Endometrial microvascular endothelial cells (primary cell): ENCODE data around the gene DBF4B. TPM values are rescaled to one million over a fixed set of nuclear protein-coding genes. Genes with fewer than 3 reads are reported as not detected.

Experiments used
- in situ Hi-C: cut with HindIII; loops from 2 replicates; pipeline ENCODE4 v1.10.0; 2017; ENCODE audit warnings: low sequenced_read_pairs, low pct_unique_long_range_greater_than_20kb; ENCODE audit errors: inconsistent ontology term
- total RNA-seq: library from RNA; depleted of rRNA; stranded (reverse); fragments of >200 nt; gene quantifications from one replicate; pipeline ENCODE4 v1.2.3, GENCODE V29; 2015; ENCODE audit errors: inconsistent ontology term

The DBF4B gene
- total RNA-seq, 1 donor from 2014 or later = 12.8 TPM

DNA sequence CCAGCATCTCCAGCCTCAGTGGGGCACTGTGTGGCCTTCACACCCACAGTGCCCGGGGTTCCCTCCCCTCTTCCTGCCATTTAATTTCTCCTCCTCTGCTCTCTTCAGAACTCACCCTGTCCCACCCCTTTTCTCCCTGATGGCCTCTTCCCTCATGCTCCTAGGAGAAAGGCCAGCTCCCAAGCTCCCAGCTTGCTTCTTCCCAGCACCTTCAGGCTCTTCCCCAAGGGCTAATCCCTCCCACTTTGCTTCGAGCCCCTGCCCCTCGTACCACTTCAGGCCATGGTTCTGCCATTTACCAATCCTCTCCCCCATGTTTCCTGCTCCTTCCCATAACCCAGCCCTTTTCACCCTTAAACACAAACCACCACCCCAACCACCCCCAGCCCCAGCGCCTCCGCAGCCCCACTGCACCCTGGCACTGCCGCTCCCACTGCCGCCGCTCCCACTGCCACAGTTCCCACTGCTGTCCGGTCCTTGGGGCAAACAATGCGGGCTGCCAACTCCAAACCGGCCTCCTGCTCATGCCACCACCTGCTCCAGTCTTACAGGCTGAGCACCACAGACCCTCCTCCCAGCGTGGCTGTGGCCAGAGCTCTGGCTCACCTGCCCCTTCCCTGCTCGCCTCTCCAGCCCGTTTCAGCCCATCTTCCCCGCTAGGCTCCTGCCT, 78.9 kb downstream of the DBF4B start:
- in situ Hi-C loops = no loop called here

DNA sequence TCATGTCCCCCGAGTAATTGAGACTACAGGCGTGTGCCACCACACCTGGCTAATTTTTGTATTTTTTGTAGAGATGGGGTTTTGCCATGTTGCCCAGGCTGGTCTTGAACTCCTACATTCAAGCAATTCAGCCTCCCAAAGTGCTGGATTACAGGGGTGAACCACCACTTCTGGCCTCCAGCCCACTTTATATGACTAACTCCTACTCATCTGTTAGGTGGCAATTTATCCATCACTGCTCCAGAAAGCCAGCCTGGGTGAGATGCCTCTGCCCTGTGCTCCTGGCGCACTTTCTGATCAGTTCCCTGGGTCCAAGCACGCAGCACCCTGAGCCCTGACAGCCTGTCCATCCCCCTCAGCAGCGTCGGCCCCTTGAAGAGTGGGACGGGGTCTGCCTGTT, 79.7 kb downstream of the DBF4B start:
- in situ Hi-C loops = no loop called here

DNA sequence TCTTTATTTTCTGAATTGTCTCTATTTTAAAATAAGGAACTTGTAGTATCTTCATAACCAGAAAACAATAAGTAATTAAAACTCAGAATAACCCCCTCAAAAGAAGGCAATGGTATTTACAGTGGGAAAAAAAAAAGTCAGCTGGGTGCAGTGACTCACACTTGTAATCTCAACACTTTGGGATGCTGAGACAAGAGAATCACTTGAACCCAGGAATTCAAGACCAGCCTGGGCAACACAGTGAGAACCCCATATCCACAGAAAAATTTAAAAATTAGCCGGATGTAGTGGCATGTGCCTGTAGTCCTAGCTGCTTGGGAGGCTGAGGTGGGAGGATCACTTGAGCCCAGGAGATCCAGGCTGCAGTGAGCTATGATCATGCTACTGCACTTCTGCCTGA, 83.8 kb downstream of the DBF4B start:
- in situ Hi-C loops = no loop called here

DNA sequence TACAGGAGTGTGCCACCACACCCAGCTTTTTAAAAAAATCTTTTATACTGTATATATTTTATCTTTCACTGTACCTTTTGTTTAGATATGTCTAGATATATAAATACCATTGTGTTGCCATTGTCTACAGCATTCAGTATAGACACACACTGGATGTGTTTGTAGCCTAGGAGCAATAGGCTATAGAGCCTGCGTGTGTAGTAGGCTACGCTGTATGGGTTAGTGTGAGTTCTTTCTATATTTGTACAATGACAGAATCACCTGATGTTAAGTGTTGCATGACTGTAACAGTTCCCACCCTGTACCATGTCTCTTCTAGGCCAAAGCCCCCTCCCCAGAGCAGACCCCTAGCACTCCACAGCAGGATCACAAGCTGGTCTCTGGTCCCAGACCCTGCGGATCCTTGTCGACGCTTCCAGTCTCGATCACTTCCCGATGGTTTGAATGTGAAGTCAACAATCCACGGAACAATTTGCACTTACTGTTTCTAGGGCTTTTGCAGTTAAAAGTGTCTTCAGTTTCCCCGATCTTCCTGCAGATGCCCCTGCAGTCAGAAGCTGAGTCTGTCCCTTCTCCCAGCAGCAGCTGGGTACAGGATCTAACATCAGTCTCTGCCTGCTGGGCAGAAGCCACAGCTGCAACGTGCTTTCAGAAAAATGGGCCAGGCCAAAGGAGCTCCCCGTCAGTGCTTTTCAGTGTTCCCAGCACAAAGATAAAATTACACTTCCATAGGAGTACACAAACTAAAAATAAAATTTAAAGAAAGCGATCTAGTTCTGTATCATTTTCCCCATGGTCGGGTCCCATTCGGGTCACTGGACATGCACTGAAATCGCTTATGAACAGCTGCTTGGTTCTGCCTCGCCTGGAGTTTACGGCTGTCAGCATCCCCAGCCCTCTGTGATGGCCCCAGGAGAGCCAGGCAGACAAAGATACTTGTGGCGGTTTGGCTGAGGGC, 85.7 kb downstream of the DBF4B start:
- in situ Hi-C loops = no loop called here

DNA sequence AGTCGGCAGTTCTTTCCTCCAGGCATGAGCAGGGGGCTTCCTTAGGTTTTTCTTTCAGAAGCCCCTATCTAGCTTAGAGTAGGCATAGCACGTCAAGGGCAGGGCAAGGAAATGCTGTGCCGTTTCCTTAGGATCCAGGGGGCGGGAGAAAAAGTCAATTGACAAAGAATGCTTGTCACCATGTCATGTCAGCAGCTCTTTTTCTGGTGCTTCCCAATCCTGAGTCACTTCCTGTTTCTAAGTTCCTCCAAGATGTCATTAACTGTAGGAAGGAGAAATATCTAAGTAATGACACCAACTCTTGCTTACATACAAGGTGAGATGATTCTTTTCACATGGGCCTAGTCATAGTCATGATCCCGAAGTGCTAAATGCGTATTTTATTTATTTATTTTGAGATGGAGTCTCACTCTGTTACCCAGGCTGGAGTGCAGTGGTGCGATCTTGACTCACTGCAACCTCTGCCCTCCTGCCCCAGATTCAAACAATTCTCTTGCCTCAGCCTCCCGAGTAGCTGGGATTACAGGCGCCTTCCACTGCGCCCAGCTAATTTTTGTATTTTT, 86.5 kb downstream of the DBF4B start:
- in situ Hi-C loops = no loop called here

DNA sequence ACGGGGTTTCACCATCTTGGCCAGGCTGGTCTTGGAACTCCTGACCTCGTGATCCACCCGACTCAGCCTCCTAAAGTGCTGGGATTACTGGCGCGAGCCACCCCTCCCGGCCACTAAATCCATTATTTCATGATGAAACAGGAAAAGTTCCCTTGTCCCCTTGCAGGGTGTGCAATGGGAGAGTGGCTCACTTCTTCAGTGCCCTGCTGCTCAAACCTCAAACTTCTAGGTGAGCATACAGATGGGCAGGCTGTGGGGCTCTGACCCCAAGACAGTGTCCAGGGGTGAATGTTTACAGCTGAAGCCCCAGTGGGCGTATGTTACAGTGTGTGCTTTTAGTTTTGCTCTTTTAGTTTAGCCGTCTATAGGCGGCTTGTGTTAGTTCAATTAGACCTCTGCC, 87.0 kb downstream of the DBF4B start:
- in situ Hi-C loops = no loop called here

DNA sequence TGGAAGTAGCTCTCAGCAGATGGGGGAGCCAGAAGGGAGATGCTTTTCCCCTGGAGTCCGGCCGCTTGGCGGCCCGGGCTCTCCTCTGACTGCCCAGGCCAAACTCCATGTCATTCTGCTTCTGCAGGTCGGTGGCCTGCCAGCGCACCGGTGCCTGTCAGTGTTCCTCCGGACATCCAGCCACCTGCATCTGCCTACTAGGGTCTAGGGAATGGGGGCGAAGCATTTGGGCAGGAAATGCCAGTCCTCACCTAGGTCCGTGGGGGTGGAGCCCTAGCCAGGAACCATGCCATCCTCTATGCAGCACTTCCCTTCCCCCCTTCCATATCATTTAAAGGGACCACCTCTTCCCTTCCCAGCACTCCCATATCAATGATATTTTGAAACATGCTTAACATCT, 87.5 kb downstream of the DBF4B start:
- in situ Hi-C loops = no loop called here

DNA sequence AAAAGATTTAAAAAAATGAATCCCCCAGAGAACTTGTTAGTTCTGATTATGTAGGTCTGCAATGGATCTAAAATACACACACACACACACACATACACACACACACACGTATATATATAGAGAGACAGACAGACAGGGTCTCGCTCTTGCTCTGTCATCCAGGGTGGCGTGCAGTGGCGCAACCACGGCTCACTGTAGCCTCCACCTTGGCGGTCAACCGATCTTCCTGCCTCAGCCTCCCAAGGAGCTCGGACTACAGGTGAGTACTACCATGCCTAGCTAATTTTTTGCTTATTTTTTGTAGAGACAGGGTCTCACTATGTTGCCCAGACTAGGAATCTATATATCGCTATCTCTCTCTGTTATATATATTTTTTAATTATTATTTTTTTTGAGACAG, 88.3 kb downstream of the DBF4B start:
- in situ Hi-C loops = no loop called here

DNA sequence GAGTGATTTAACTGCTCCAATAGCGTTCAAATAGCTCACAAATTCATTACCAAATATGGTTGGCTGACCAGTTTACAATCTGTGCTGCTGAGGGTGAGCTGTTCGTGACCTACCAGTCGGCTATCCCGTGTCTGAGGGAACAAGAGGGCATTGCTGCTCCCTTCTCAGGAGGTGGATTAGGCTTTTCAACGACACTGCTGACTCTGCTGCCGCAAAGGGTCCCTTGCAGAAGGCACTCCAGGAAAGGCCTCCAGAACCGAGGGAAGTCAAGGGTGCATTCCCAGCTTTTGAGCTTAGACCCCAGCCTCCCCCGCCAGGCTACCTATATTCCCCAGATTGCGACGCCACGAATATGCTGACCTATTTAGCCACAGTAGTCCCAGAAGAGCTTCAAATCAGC, 89.3 kb downstream of the DBF4B start:
- in situ Hi-C loops = no loop called here

DNA sequence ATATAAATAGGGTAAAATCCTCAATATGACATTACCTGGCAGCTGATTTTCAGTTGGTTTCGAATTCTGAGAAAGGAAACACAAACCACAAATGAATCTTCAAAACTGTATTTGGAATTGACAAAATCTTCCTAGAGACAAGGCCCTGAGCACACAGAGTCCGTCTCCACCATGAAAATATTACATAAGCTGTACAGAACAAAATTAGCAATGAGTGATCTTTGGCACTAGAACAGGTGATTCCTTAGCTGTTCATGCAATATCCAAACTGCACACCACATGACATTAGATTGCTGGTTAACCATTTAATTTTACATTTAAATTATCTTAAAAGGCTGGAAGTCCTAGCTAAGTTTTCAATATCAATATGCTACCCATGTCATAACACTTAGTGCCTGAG, 89.9 kb downstream of the DBF4B start:
- in situ Hi-C loops = no loop called here

Other genes starting within 250 kb of the DBF4B start
- 14.2 TPM for gene GPATCH8, start 205.3 kb upstream of the DBF4B start, total RNA-seq
- 1.1 TPM for gene FZD2, start 151.2 kb upstream of the DBF4B start, total RNA-seq
- gene MEIOC, start 52.2 kb upstream of the DBF4B start, total RNA-seq = under 0.01 TPM
- 29.4 TPM for gene CCDC43, start 18.9 kb upstream of the DBF4B start, total RNA-seq
- gene ADAM11, start 50.3 kb downstream of the DBF4B start, total RNA-seq = 0.19 TPM
- 18.2 TPM for gene GJC1, start 121.6 kb downstream of the DBF4B start, total RNA-seq
- not detected for gene HIGD1B, start 139.2 kb downstream of the DBF4B start, total RNA-seq
- gene EFTUD2, start 190.8 kb downstream of the DBF4B start, total RNA-seq = 122 TPM
- not detected for gene GFAP, start 206.8 kb downstream of the DBF4B start, total RNA-seq
- gene KIF18B, start 239.1 kb downstream of the DBF4B start, total RNA-seq = 30.1 TPM